GM12878 (cell line): ENCODE data around the gene ADAMTS19. TPM values are rescaled to one million over a fixed set of nuclear protein-coding genes. Genes with fewer than 3 reads are reported as not detected.

Experiments
- ATAC-seq: fragments of 200-7000 bp; cut with Tn5 transposase; 3 replicates; pipeline ENCODE4 v1.9.1; 2020; ENCODE audit warnings: mild to moderate bottlenecking, moderate library complexity
- BruUV-seq: library from RNA; stranded (reverse); fragments of 400-500 nt; replicated peaks from 2 replicates; lab custom pipeline; 2021; lab: Mats Ljungman, UMichigan
- CTCF ChIA-PET: fragments of 300-600 bp; sonication (Branson Sonifier 250); formaldehyde crosslinking; extraction: SDS; loops from one replicate; lab custom pipeline; 2021; ENCODE audit warnings: inconsistent platforms; lab: Yijun Ruan, JAX
- POLR2A ChIA-PET: fragments of 350-600 bp; formaldehyde crosslinking; extraction: SDS; loops from one replicate; lab custom pipeline; 2021; ENCODE audit warnings: inconsistent platforms; lab: Charles Lee
- RAD21 ChIA-PET: fragments of 300-600 bp; sonication (Branson Sonifier 250); formaldehyde crosslinking; loops from one replicate; lab custom pipeline; 2023; ENCODE audit warnings: antibody characterized with exemption; ENCODE audit not compliant: unreplicated experiment; lab: Charles Lee
- SMC1A ChIA-PET: fragments of 300-600 bp; sonication (Branson Sonifier 250); formaldehyde crosslinking; loops from one replicate; lab custom pipeline; 2023; ENCODE audit not compliant: unreplicated experiment, uncharacterized antibody; lab: Charles Lee
- DNase-seq: peaks from one replicate; pipeline ENCODE4 v3.0.0-alpha.2; 2011; ENCODE audit warnings: low read depth, low spot score
- FAIRE-seq: peaks from 3 replicates; lab custom pipeline; 2011; peaks lifted over from hg19 to GRCh38; lab: Jason Lieb, UNC
- H2AFZ ChIP-seq: 2 replicates; pipeline ENCODE4 v1.6.0; 2011; ENCODE audit warnings: low read depth, low read length, control low read depth; ENCODE audit not compliant: control insufficient read depth
- H3K27ac ChIP-seq: 2 replicates; pipeline ENCODE4 v1.5.1; 2011; ENCODE audit warnings: control low read depth; ENCODE audit not compliant: control insufficient read depth, insufficient read depth
- H3K27me3 ChIP-seq, 2 experiments: replicated peaks in 1 of 2; 2 replicates each; pipeline versions ENCODE4 v1.6.0 to v1.6.1; 2011; ENCODE audit warnings: low read length in 1 of 2; ENCODE audit not compliant: control insufficient read depth in 2 of 2, insufficient read depth in 2 of 2
- H3K36me3 ChIP-seq, 2 experiments: 2 replicates each; pipeline ENCODE4 v1.5.1; 2011; ENCODE audit warnings: low read length in 1 of 2; ENCODE audit not compliant: control insufficient read depth in 2 of 2, insufficient read depth in 2 of 2
- H3K4me1 ChIP-seq: 2 replicates; pipeline ENCODE4 v1.6.1; 2011; ENCODE audit warnings: mild to moderate bottlenecking, low read length, moderate library complexity, mixed read lengths; ENCODE audit not compliant: control insufficient read depth, insufficient read depth
- H3K4me2 ChIP-seq: 2 replicates; pipeline ENCODE4 v1.6.0; 2011; ENCODE audit warnings: control low read depth; ENCODE audit not compliant: control insufficient read depth, insufficient read depth
- H3K4me3 ChIP-seq: fragments of 200-600 bp; sonication (generic); 2 replicates; pipeline ENCODE4 v1.5.1; 2016
- H3K79me2 ChIP-seq: 2 replicates; pipeline ENCODE4 v1.6.0; 2011; ENCODE audit warnings: low read length; ENCODE audit not compliant: control insufficient read depth, insufficient read depth
- H3K9ac ChIP-seq: 2 replicates; pipeline ENCODE4 v1.8.0; 2011; ENCODE audit warnings: low read length, control low read depth, mixed read lengths; ENCODE audit not compliant: control insufficient read depth, insufficient read depth
- H3K9me3 ChIP-seq: replicated peaks from 3 replicates; pipeline ENCODE4 v1.5.1; 2011; ENCODE audit warnings: mild to moderate bottlenecking, low read length; ENCODE audit not compliant: control insufficient read depth, insufficient read depth
- H4K20me1 ChIP-seq: 2 replicates; pipeline ENCODE4 v1.6.0; 2011; ENCODE audit not compliant: control insufficient read depth, insufficient read depth
- CBX5 ChIP-seq: sonication (generic); IDR thresholded peaks from 2 replicates; pipeline ENCODE4 v1.6.1; 2016; ENCODE audit warnings: low read depth, moderate library complexity, mild to moderate bottlenecking, inconsistent platforms
- CREB1 ChIP-seq: IDR thresholded peaks from 2 replicates; pipeline ENCODE4 v1.6.1; 2012; ENCODE audit warnings: low read depth, mild to moderate bottlenecking, inconsistent platforms
- CREM ChIP-seq: IDR thresholded peaks from 2 replicates; pipeline ENCODE4 v1.6.1; 2014; ENCODE audit warnings: antibody characterized with exemption, low read depth
- EED ChIP-seq: sonication (generic); IDR thresholded peaks from 2 replicates; pipeline ENCODE4 v1.6.1; 2016; ENCODE audit warnings: antibody characterized with exemption, low read depth
- EP300 ChIP-seq, 2 experiments: fragments of 150-350 bp in 1 of 2; IDR thresholded peaks; 2 replicates each; pipeline ENCODE4 v1.6.1; 2011 to 2012; ENCODE audit warnings: low read depth in 2 of 2, low read length in 2 of 2, borderline replicate concordance in 1 of 2, improper control_type of control experiment in 1 of 2, inconsistent platforms in 1 of 2; ENCODE audit not compliant: control insufficient read depth in 1 of 2
- FOXK2 ChIP-seq: fragments of 450-650 bp; IDR thresholded peaks from 2 replicates; pipeline ENCODE4 v1.6.1; 2017; ENCODE audit warnings: mild to moderate bottlenecking, moderate library complexity
- FOXM1 ChIP-seq: IDR thresholded peaks from 2 replicates; pipeline ENCODE4 v1.6.1; 2012; ENCODE audit warnings: low read depth, mild to moderate bottlenecking, inconsistent platforms, low read length, moderate library complexity
- MEF2B ChIP-seq: fragments of 450-650 bp; IDR thresholded peaks from 2 replicates; pipeline ENCODE4 v1.6.1; 2018; ENCODE audit warnings: mild to moderate bottlenecking, moderate library complexity; ENCODE audit not compliant: partially characterized antibody, poor library complexity, severe bottlenecking
- NFYA ChIP-seq: IDR thresholded peaks from 2 replicates; pipeline ENCODE4 v1.6.1; 2011; ENCODE audit warnings: low read depth, mild to moderate bottlenecking, low read length, improper control_type of control experiment, borderline replicate concordance
- NRF1 ChIP-seq: conservative IDR thresholded peaks from 2 replicates; pipeline ENCODE4 v1.6.1; 2011; ENCODE audit warnings: mild to moderate bottlenecking, low read depth, low read length, improper control_type of control experiment
- POLR2AphosphoS5 ChIP-seq: IDR thresholded peaks from 2 replicates; pipeline ENCODE4 v1.6.1; 2011; ENCODE audit warnings: mild to moderate bottlenecking, low read length, inconsistent platforms
- SIX5 ChIP-seq: IDR thresholded peaks from 2 replicates; pipeline ENCODE4 v1.6.1; 2011; ENCODE audit warnings: mild to moderate bottlenecking, low read depth, low read length, moderate library complexity; ENCODE audit not compliant: severe bottlenecking
- SUPT20H ChIP-seq: IDR thresholded peaks from 2 replicates; pipeline ENCODE4 v1.6.1; 2011; ENCODE audit warnings: low read depth, mild to moderate bottlenecking, low read length, moderate library complexity, borderline replicate concordance; ENCODE audit not compliant: control insufficient read depth
- ZNF384 ChIP-seq: IDR thresholded peaks from 2 replicates; pipeline ENCODE4 v1.6.1; 2012; ENCODE audit warnings: low read depth, mild to moderate bottlenecking, low read length, improper control_type of control experiment, borderline replicate concordance
- WGBS: methylation state at CpG from one replicate; pipeline ENCODE4 v1.1.6; 2016; ENCODE audit warnings: low lambda C conversion rate; ENCODE audit not compliant: insufficient replicate concordance, insufficient coverage; ENCODE audit errors: missing lambda C conversion rate; 5-methylcytosine and 5-hydroxymethylcytosine counted together
- in situ Hi-C: fragments of 300-500 bp; cut with MboI; formaldehyde crosslinking; loops from 9 replicates; pipeline ENCODE4 v1.14.3; 2018; ENCODE audit warnings: mixed read lengths
- intact Hi-C: fragments of 100-400 bp; cut with micrococcal nuclease; formaldehyde crosslinking; loops from one replicate; pipeline ENCODE4 v1.14.2; 2022; ENCODE audit not compliant: unreplicated experiment
- polyA plus RNA-seq, 11 experiments: library from polyadenylated mRNA; depleted of rRNA in 4 of 11; unstranded in 6 of 11; stranded (reverse) in 5 of 11; fragments of >200 nt; fragmentation: Nextera tagmentation in 4 of 11; fragmentation: Illumina TruSeq in 1 of 11; extraction: Ambion mirVana in 4 of 11; extraction: Trizol in 1 of 11; gene quantifications; 1 replicate in 1 of 11; 2 replicates in 10 of 11; pipeline versions ENCODE4 v1.2.1 to v1.2.3, GENCODE V29; 2011 to 2016; ENCODE audit warnings: inconsistent platforms in 2 of 11, missing spikeins in 2 of 11, low read depth in 1 of 11
- total RNA-seq, 4 experiments: library from RNA; depleted of rRNA in 3 of 4; stranded (reverse); fragments of >200 nt in 3 of 4; fragmentation: Illumina TruSeq in 1 of 4; extraction: Trizol in 1 of 4; gene quantifications; 2 replicates each; pipeline versions ENCODE4 v1.2.1 to v1.2.3, GENCODE V29; 2013 to 2021
- TF ChIP-seq, protein P1 (sequence below): fragments of 450-650 bp; IDR thresholded peaks from 2 replicates; pipeline ENCODE4 v1.6.1; 2017; ENCODE audit warnings: mild to moderate bottlenecking, moderate library complexity
- TF ChIP-seq, protein P2 (sequence below): fragments of 450-650 bp; IDR thresholded peaks from 2 replicates; pipeline ENCODE4 v1.6.1; 2017; ENCODE audit warnings: mild to moderate bottlenecking, moderate library complexity

ADAMTS19 gene
- total and polyA plus RNA-seq, 10 of the 15 experiments (the other 5 are each of a cell fraction or from before 2014, with no cell fraction given), result not detected

DNA sequence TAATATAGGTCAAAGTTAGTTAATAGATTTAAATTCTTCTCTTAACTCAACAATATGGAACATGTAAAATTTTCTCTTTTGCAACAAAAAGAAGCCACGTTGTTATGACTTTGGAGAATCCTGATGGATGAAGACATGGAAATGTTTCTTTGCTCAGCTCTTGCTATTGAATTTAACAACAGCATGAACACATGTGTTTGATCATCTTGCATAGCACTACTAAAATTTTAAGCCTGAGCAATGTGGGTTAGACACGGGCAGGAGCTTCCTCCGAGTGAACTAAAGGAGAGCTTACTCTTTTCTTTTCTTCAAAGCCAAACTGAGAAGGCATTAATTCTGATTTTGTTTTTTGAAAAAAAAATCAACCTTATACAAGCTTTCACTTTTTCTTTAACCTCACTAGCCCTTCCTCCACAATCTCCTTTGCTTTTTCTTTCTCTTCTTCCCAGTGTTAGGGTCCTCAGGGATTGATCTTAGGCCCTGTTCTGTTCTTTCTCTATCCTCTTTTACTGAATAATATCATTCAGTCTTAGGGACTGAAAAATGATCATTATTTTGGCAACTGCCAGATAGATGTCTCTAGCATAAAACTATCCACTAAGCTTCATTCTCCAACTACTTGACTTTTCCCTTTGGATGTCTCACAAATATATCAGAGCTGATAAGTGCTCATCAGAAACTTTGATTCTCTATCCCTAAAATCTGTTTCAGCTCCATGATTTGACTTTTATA is 36.9 kb downstream of the ADAMTS19 start:
- ChIA-PET SMC1A (interaction anchor here (1.0 kb wide), 1 partner anchor 21 kb away, joined by 3 read pairs; no protein-coding TSS in a partner anchor), CTCF (no interaction called here), RAD21 (no interaction called here), POLR2A (no interaction called here)
- in situ Hi-C loops, result no loop called here
- H3K9ac ChIP-seq, result no peak overlapping the region
- no peak overlapping the region for H3K27ac ChIP-seq
- WGBS, result 2% methylated on average over 3 of the region's 3 CpGs
- ATAC-seq (no peak), FAIRE-seq (no peak), DNase-seq (no peak)
- no peak overlapping the region for H3K4me3 ChIP-seq
- no peak overlapping the region for H3K4me2 ChIP-seq
- H3K9me3 ChIP-seq, result no peaks in the 10 kb centered on the region
- BruUV-seq, result no TSS peak
- intact Hi-C loops, result no loop called here
- H4K20me1 ChIP-seq, result no peaks in the 10 kb centered on the region
- no peaks in the 10 kb centered on the region for H3K27me3 ChIP-seq
- H3K79me2 ChIP-seq, result no peaks in the 10 kb centered on the region
- H3K4me1 ChIP-seq, result no peaks in the 10 kb centered on the region
- no peak overlapping the region for H2AFZ ChIP-seq
- no peaks in the 10 kb centered on the region for H3K36me3 ChIP-seq
- TF ChIP-seq MEF2B (no peak), ZNF384 (no peak), NRF1 (no peak), CBX5 (no peak), FOXM1 (no peak), CREB1 (no peak), FOXK2 (no peak), EP300 (IDR thresholded peaks at IDR 0.05; ENCODE audit: borderline replicate concordance in 1 of 2, control insufficient read depth in 1 of 2, low read depth in 2 of 2, low read length in 2 of 2) (no peak), EED (no peak), CREM (no peak), SUPT20H (no peak), NFYA (no peak), SIX5 (no peak), POLR2AphosphoS5 (no peak)
- TF ChIP-seq, protein P1, sequence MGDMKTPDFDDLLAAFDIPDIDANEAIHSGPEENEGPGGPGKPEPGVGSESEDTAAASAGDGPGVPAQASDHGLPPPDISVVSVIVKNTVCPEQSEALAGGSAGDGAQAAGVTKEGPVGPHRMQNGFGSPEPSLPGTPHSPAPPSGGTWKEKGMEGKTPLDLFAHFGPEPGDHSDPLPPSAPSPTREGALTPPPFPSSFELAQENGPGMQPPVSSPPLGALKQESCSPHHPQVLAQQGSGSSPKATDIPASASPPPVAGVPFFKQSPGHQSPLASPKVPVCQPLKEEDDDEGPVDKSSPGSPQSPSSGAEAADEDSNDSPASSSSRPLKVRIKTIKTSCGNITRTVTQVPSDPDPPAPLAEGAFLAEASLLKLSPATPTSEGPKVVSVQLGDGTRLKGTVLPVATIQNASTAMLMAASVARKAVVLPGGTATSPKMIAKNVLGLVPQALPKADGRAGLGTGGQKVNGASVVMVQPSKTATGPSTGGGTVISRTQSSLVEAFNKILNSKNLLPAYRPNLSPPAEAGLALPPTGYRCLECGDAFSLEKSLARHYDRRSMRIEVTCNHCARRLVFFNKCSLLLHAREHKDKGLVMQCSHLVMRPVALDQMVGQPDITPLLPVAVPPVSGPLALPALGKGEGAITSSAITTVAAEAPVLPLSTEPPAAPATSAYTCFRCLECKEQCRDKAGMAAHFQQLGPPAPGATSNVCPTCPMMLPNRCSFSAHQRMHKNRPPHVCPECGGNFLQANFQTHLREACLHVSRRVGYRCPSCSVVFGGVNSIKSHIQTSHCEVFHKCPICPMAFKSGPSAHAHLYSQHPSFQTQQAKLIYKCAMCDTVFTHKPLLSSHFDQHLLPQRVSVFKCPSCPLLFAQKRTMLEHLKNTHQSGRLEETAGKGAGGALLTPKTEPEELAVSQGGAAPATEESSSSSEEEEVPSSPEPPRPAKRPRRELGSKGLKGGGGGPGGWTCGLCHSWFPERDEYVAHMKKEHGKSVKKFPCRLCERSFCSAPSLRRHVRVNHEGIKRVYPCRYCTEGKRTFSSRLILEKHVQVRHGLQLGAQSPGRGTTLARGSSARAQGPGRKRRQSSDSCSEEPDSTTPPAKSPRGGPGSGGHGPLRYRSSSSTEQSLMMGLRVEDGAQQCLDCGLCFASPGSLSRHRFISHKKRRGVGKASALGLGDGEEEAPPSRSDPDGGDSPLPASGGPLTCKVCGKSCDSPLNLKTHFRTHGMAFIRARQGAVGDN, result no peak
- TF ChIP-seq, protein P2, sequence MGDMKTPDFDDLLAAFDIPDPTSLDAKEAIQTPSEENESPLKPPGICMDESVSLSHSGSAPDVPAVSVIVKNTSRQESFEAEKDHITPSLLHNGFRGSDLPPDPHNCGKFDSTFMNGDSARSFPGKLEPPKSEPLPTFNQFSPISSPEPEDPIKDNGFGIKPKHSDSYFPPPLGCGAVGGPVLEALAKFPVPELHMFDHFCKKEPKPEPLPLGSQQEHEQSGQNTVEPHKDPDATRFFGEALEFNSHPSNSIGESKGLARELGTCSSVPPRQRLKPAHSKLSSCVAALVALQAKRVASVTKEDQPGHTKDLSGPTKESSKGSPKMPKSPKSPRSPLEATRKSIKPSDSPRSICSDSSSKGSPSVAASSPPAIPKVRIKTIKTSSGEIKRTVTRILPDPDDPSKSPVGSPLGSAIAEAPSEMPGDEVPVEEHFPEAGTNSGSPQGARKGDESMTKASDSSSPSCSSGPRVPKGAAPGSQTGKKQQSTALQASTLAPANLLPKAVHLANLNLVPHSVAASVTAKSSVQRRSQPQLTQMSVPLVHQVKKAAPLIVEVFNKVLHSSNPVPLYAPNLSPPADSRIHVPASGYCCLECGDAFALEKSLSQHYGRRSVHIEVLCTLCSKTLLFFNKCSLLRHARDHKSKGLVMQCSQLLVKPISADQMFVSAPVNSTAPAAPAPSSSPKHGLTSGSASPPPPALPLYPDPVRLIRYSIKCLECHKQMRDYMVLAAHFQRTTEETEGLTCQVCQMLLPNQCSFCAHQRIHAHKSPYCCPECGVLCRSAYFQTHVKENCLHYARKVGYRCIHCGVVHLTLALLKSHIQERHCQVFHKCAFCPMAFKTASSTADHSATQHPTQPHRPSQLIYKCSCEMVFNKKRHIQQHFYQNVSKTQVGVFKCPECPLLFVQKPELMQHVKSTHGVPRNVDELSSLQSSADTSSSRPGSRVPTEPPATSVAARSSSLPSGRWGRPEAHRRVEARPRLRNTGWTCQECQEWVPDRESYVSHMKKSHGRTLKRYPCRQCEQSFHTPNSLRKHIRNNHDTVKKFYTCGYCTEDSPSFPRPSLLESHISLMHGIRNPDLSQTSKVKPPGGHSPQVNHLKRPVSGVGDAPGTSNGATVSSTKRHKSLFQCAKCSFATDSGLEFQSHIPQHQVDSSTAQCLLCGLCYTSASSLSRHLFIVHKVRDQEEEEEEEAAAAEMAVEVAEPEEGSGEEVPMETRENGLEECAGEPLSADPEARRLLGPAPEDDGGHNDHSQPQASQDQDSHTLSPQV, result no peak
